Posterior vena cava (tissue), 2 donors: ENCODE results near the gene MAN2B1. TPM values are rescaled to one million over a fixed set of nuclear protein-coding genes. Genes with fewer than 3 reads are reported as not detected.
"Not testable (repeated sequence)": the region's sequence is repeated elsewhere in the genome, so short reads cannot be mapped to it uniquely, and the experiment has no call there.

Source experiments
- DNase-seq: peaks from one replicate; pipeline ENCODE4 v3.0.0-alpha.2; 2020; ENCODE audit warnings: low spot score
- intact Hi-C, 2 donors: fragments of 100-400 bp; cut with DNase I; formaldehyde crosslinking; loops; one replicate each; pipeline versions ENCODE4 v1.14.1 to v1.14.2; 2022 to 2023
- total RNA-seq, 2 donors: library from RNA; stranded (reverse); fragmentation: NEBNext Ultra II Directional; extraction: Animal tissue kit (Norgen Biotek cat#: 25700); gene quantifications; one replicate each; pipeline ENCODE4 v1.2.1, GENCODE V29; 2021
- donor health status: DM: yes; HTN: yes; CAD: no.
- donor health status: DM: yes; HTN: yes; CAD: no.

Gene MAN2B1
- total RNA-seq, 2 donors from 2014 or later = 57.2 to 95.8 TPM

DNA sequence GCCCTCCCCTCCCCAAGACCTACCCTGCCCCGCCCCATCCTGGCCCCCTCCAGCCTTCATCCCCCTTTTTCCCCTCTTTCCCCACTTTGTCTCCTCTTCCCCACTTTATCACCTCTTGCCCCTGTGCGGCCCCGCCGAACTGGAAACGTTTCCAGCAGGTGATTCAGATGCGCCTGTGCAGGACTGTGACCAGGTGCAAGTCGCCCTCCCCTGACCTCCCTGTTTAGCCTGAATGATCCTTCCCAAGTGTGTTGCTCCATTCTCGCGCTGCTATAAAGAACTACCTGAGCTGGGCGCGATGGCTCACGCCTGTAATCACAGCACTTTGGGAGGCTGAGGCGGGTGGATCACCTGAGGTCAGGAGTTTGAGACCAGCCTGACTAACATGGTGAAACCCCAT, 29.9 kb downstream of the MAN2B1 start:
- DNase-seq = no peak
- intact Hi-C loops = no loop called here

DNA sequence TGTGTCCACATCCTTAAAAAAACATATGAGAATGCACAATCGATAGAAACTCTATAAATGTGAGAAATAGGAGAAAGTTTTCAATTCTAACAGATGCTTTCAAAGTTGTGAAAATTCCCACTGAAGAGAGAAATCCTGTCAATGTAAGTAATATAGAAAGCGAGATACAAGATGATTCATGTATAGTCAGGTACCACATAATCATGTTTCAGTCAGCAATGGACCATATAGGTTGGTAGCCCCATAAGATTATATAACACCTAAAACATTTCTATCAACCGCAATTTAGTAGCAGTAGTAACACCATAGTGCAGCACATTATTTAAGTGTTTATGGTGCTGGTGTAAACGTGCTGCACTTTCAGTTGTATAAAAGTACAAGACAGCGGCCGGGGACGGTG, 37.3 kb downstream of the MAN2B1 start:
- intact Hi-C loops = no loop called here
- no peak for DNase-seq

DNA sequence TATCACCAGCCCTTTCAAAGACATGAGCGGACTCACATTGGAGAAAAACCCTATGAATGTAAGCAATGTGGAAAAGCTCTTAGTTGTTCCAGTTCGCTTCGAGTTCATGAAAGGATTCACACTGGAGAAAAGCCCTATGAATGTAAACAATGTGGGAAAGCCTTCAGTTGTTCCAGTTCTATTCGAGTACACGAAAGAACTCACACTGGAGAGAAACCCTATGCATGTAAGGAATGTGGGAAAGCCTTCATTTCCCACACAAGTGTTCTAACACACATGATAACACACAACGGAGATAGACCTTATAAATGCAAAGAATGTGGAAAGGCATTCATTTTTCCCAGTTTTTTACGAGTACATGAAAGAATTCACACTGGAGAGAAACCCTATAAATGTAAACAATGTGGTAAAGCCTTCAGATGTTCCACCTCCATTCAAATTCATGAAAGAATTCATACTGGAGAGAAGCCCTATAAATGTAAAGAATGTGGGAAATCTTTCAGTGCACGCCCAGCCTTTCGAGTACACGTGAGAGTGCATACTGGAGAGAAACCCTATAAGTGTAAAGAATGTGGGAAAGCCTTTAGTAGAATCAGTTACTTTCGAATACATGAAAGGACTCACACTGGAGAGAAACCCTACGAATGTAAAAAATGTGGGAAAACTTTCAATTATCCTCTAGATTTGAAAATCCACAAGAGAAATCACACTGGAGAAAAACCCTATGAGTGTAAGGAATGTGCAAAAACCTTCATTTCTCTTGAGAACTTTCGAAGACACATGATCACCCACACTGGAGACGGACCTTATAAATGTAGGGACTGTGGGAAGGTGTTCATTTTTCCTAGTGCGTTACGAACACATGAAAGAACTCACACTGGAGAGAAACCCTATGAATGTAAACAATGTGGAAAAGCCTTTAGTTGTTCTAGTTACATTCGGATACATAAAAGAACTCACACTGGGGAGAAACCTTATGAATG, 38.2 kb downstream of the MAN2B1 start:
- intact Hi-C loops = no loop called here

DNA sequence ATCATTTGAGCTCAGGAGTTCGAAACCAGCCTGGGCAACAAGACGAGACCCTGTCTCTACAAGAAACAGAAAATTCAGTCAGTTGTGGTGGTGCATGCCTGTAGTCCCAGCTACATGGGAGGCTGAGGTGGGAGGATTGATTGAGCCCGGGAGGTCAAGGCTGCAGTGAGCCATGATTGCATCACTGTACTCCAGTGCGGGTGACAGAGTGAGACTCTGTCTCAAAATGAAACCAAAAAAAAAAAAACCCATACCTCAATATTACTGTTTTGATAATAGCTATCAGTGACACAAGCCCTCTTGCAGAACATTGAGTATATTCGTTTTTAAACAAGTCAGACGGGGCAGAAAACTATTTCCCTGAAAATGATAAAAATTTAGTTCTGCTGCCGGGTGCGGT, 39.6 kb downstream of the MAN2B1 start:
- intact Hi-C loops = no loop called here
- no peak for DNase-seq

More for the DNA sequence above, 38.2 kb downstream of the MAN2B1 start:
- no peak for DNase-seq

DNA sequence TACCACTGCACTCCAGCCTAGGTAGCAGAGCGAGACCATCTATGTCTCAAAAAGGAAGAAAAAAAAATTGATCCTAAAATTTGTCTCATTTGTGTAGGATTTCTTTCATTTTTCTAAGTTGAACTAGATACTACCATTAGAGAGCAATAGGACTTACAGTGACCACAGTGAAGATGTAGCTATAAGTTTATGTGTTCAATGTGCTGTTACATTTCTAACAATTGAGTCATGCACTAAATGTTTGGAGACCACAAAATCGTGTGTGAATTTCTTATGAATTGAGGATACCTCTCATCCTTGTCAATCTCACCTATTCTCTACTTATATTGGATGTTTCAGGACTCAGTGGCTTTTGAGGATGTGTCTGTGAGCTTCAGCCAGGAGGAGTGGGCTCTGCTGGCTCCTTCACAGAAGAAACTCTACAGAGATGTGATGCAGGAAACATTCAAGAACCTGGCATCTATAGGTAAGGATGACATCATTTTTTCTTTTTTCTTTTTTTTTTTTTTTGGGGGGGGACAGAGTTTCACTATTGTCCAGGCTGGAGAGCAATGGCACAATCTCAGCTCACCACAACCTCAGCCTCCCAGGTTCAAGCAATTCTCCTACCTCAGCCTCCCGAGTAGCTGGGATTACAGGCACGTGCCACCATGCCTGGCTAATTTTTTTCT, 43.0 kb downstream of the MAN2B1 start:
- intact Hi-C loops = loop anchor here in 1 of 2 donors (1.0 kb wide), 1 partner anchor 27 kb away; no protein-coding TSS in a partner anchor
- no peak for DNase-seq

DNA sequence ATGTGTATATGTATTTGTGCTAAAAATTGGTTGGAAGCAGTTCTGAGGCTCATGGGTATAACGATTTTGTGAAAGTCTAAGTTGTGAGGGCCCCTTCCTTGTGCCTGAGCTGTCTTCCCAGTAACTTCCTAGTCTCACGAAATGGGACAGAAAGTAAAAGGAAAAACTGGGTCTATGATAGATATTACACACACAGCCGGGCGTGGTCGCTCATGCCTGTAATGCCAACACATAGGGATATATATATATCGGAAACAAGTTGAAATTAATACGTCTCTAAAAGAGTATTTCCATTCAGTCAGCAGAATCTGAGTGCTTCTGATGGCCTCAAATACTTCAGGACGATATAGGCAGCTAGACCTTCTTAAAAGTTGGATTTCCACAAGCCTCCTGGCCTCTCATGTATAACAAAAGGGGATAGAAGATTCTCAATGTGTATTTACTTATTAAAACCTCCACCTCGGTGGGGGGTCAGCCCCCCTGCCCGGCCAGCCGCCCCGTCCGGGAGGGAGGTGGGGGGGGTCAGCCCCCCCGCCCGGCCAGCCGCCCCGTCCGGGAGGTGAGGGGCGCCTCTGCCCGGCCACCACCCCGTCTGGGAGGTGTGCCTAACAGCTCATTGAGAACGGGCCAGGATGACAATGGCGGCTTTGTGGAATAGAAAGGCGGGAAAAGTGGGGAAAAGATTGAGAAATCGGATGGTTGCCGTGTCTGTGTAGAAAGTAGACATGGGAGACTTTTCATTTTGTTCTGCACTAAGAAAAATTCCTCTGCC, 45.1 kb downstream of the MAN2B1 start:
- intact Hi-C loops, DNase-seq: not testable (repeated sequence)

DNA sequence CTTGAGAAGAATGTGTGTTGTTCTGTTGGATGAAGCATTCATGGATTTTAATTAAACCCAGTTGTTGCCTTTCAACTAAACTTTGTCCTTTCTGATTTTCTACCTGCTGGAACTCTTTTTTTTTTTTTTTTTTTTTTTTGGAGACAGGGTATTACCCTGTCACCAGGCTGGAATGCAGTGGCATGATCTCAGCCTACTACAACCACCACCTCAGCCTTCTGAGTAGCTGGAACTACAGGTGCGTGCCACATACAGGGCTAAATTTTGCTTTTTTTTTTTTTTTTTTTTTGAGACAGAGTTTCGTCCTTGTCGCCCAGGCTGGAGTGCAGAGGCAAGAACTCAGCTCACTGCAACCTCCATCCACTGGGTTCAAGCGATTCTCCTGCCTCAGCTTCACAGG, 48.9 kb downstream of the MAN2B1 start:
- intact Hi-C loops = no loop called here
- DNase-seq = no peak

DNA sequence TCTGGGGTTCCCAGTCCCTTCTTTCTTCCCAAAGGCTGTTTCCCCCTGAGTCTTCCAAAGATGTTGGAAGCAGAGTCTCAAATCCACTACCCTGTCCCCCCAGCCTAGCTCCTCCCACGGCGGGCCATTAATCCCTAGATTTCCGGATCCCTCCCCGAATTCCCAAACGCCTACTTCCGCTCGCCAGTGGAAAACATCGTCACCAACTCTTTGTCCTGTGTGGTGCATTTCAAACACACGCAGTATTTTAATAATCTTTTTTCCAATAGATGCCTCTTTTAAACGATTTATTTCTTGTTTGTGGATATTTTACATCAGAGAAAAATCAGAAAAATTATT, 55.2 kb downstream of the MAN2B1 start:
- DNase-seq = peak; percentile 85
- intact Hi-C loops = no loop called here

DNA sequence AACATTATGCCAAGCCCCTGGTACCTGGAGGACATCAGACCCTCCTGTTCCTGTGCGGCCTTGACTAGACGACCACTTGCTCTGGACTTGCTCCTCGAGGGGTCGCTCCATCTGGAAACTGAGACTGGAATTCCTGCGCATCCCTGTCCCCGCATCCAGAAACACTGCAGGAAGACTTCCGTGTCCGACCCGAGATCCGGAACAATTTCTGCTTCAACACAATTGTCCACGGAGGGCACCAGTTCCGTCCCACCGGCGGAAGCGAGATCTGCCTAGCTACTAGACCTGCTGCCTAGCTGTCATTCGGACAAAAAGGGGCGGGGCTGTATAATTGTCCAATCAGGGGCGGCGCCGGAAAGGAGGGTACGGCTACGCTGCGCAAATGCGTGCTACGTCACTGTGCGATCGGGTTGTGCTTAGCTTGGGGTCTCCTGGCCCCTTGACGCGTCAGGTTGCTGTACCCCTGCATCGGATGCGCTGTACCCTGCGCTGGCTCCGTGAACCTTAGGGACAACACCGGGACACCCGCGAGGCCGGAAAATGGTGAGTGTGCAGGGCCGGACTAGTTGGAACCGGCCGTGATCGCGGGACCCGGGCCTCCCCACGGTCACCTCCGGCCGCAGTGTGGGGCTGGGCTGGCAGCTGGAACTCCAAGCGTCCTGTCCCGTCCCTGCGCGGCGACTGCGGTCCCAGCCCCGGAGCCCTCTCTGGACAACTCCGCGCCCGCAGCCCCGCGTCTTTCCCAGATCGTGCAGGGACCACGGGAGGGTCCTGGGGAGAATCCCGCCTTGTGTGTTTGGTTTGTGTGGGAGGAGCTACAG, 55.8 kb downstream of the MAN2B1 start, which contains the start of the genes ZNF490 and ZNF791:
ZNF490 (minus strand) TSS at position 274 of the 821 bp plus-strand sequence; CDS start at position 141, 133 bp downstream.
ZNF791 (plus strand) TSS at position 381 of the 821 bp plus-strand sequence; CDS start at position 541, 160 bp downstream.
- intact Hi-C loops = no loop called here
- peak; percentile 99 for DNase-seq

DNA sequence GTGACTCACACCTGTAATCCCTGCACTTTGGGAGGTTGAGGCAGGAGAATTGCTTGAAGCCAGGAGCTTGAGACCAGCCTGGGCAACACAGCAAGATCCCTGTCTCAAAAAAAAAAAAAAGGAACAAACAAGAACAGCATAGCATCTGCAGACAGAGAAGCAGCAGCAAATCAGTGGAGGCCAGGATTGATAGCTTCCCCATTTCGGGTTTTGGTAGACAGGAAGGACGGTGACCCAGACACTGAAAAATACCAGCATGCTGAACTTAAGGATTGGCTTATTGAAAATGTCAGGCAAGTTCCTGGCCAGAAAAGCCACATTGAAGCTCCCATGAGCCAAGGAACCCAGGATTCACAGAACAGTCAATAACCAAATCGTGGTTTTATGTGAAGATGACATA, 58.9 kb downstream of the MAN2B1 start:
- DNase-seq = no peak
- intact Hi-C loops = no loop called here

DNA sequence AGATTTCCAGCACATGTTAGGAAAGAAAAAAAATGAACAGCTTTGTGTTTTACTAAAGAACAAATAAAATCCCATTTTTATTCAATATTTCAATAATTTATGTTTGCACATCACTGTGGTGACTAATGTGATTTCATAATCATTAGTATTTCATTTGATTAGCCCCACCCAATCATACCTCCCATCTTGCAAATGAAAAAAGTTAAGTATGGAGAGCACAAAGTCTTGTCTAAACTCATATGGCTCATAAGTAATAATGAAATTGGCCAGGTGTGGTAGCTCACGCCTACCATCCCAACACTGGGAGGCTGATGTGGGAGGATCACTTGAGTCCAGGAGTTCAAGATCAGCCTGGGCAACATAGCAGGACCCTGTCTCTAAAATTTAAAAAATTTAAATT, 59.7 kb downstream of the MAN2B1 start:
- DNase-seq = no peak
- intact Hi-C loops = no loop called here

DNA sequence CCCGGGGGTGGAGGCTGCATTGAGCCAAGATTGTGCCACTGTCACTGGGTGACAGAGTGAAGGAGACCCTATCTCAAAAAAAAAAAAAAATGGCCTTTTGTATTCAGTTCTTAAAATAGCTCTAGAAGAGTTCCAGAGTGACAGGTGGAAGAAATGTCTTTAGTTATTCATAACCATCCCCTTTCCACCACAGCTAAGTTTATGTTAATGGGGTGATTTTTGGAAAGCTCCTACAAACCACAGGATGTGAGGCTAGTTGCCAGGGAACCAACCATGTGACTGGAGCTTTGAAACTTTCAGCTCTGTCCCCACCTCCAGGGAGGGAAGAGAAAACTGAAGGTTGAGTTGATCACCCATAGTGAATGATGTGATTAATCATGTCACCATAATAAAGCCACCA, 62.8 kb downstream of the MAN2B1 start:
- intact Hi-C loops = no loop called here
- DNase-seq = no peak

DNA sequence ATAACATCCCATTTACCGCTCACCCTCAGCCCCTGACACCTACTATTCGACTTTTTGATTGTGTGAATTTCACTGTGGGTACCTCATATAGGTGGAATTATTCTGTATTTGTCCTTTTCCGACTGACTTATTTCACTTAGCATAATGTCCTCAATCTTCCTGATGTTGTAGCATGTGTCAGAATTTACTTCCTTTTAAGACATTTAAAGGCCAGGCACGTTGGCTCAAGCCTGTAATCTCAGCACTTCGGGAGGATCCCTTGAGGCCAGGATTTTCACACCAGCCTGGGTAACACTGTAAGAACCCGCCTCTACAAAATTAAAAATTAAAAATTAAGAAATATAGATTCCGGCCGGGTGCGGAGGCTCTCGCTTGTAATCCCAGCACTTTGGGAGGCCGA, 68.9 kb downstream of the MAN2B1 start:
- DNase-seq = no peak
- intact Hi-C loops = no loop called here

DNA sequence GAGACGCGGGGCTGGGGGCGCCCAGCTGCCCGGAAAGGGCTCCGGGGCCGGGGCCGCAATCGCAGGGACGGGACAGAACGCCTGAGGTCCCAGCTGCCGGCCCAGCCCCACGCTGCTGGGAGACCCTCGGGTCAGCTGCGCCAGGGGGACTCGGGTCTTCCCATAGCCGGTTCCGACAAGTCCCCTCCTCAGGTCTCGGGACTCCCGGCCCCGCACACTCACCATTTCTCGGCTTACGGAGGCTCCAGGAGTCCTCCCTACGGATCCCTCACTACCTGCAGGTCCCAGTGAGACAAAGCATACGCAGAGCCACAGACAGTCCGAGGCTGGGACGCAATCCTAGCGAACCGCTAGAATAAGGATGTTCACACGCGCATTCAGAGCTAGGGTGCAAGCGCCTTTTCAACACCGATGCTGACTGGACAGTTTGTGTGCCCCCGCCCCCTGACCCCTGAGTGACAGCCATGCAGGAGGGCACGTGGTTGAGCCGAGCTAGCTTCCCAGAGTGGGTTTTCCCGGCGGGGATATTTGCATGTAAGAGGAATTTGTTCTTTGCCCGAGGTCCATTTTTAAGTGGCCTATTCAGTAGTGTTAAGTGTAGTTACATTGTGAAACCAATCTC, 69.5 kb downstream of the MAN2B1 start:
- intact Hi-C loops = loop anchor here in 1 of 2 donors (1.0 kb wide), 1 partner anchor 26 kb away; no protein-coding TSS in a partner anchor

More for the DNA sequence above, 69.5 kb downstream of the MAN2B1 start:
- DNase-seq = no peak
